ENCODE results near the gene ZBTB20. TPM values are rescaled to one million over a fixed set of nuclear protein-coding genes. Genes with fewer than 3 reads are reported as not detected.

The ZBTB20 gene
- total RNA-seq, 4 donors from 2014 or later: 46.1 to 102 (median 81.9) TPM

GRCh38 chr3:114550165-114550564 is 596.9 kb downstream of the ZBTB20 start:
- no peak for DNase-seq (ENCODE audit: low spot score)
- TF ChIP-seq CTCF (IDR thresholded peaks at IDR 0.05): no peak
- no peak for ATAC-seq (ENCODE audit: low FRiP score)

GRCh38 chr3:114545193-114545592 is 601.9 kb downstream of the ZBTB20 start:
- TF ChIP-seq CTCF (IDR thresholded peaks at IDR 0.05): no peak
- DNase-seq (ENCODE audit: low spot score) (no peak), ATAC-seq (ENCODE audit: low FRiP score) (no peak)

- no peak for TF ChIP-seq CTCF (IDR thresholded peaks at IDR 0.05)
- no peak for ATAC-seq (ENCODE audit: low FRiP score)
These were observed 604.7 kb downstream of the ZBTB20 start for GRCh38 chr3:114542359-114542758.

GRCh38 chr3:114539525-114539924 is 607.6 kb downstream of the ZBTB20 start:
- TF ChIP-seq CTCF (IDR thresholded peaks at IDR 0.05): no peak
- ATAC-seq (ENCODE audit: low FRiP score) (no peak), DNase-seq (ENCODE audit: low spot score) (no peak)

More at GRCh38 chr3:114542359-114542758, 604.7 kb downstream of the ZBTB20 start:
- no peak for DNase-seq (ENCODE audit: low spot score)

GRCh38 chr3:114538211-114538610 is 608.9 kb downstream of the ZBTB20 start:
- ATAC-seq (ENCODE audit: low FRiP score) (no peak), DNase-seq (ENCODE audit: low spot score) (no peak)
- no peak for TF ChIP-seq CTCF (IDR thresholded peaks at IDR 0.05)

- DNase-seq (ENCODE audit: low spot score): no peak
These were observed 618.6 kb downstream of the ZBTB20 start for GRCh38 chr3:114528517-114528916.

More at GRCh38 chr3:114528517-114528916, 618.6 kb downstream of the ZBTB20 start:
- TF ChIP-seq CTCF (IDR thresholded peaks at IDR 0.05): no peak
- ATAC-seq (ENCODE audit: low FRiP score): no peak

Measured in omental fat pad (tissue), 4 donors.